Osteocyte (in vitro differentiated cells): ENCODE results near the gene GGACT. TPM values are rescaled to one million over a fixed set of nuclear protein-coding genes. Genes with fewer than 3 reads are reported as not detected.
"Not testable (repeated sequence)": the region's sequence is repeated elsewhere in the genome, so short reads cannot be mapped to it uniquely, and the experiment has no call there.

ENCODE experiments used
- DNase-seq: peaks from one replicate; pipeline ENCODE4 v3.0.0; 2021; ENCODE audit warnings: mixed read lengths; ENCODE audit not compliant: unreplicated experiment; ENCODE audit errors: extremely low spot score
- H3K27ac Mint-ChIP-seq: one replicate; pipeline ENCODE4 v1.8.0; 2021; ENCODE audit warnings: mild to moderate bottlenecking, mixed read lengths; ENCODE audit not compliant: unreplicated experiment
- H3K27me3 Mint-ChIP-seq: one replicate; pipeline ENCODE4 v1.8.0; 2021; ENCODE audit warnings: mixed read lengths; ENCODE audit not compliant: unreplicated experiment
- H3K36me3 Mint-ChIP-seq: one replicate; pipeline ENCODE4 v1.8.0; 2021; ENCODE audit warnings: mixed read lengths; ENCODE audit not compliant: unreplicated experiment
- H3K4me1 Mint-ChIP-seq: one replicate; pipeline ENCODE4 v1.8.0; 2021; ENCODE audit warnings: mixed read lengths; ENCODE audit not compliant: unreplicated experiment
- H3K4me3 Mint-ChIP-seq: one replicate; pipeline ENCODE4 v1.8.0; 2021; ENCODE audit warnings: mild to moderate bottlenecking, moderate library complexity, mixed read lengths; ENCODE audit not compliant: unreplicated experiment
- H3K9me3 Mint-ChIP-seq: one replicate; pipeline ENCODE4 v1.8.0; 2021; ENCODE audit warnings: mixed read lengths; ENCODE audit not compliant: unreplicated experiment
- CTCF ChIP-seq: fragments of 200-600 bp; sonication (generic); IDR thresholded peaks from 2 replicates; pipeline ENCODE4 v1.5.0; 2021; ENCODE audit warnings: antibody characterized with exemption, mild to moderate bottlenecking, moderate library complexity
- total RNA-seq: library from RNA; stranded (reverse); gene quantifications from 2 replicates; pipeline ENCODE4 v1.2.1, GENCODE V29; 2021

The GGACT gene
- total RNA-seq, 1 donor from 2014 or later = 7.1 TPM

- Mint-ChIP-seq H3K27me3 (no peaks in the 10 kb centered on the region), H3K36me3 (peaks cover 36% of the 10 kb centered on the region), H3K27ac (no peak overlapping the region), H3K4me1 (no peaks in the 10 kb centered on the region), H3K9me3 (peaks cover 4% of the 10 kb centered on the region), H3K4me3 (no peak overlapping the region)
- DNase-seq = no peak
- no peak for TF ChIP-seq CTCF
Measured at GRCh38 chr13:100620792-100621191, 32.2 kb upstream of the GGACT start.

- no peaks in the 10 kb centered on the region for H3K27me3 Mint-ChIP-seq
- H3K4me1 Mint-ChIP-seq = no peaks in the 10 kb centered on the region
- H3K36me3 Mint-ChIP-seq = peaks cover 34% of the 10 kb centered on the region
- no peak overlapping the region for H3K27ac Mint-ChIP-seq
- no peak overlapping the region for H3K4me3 Mint-ChIP-seq
- H3K9me3 Mint-ChIP-seq = peaks cover 4% of the 10 kb centered on the region
- TF ChIP-seq CTCF = no peak
- no peak for DNase-seq
Measured at GRCh38 chr13:100619940-100620339, 31.4 kb upstream of the GGACT start.

- not testable (repeated sequence) for H3K4me3 Mint-ChIP-seq, H3K27me3 Mint-ChIP-seq, H3K9me3 Mint-ChIP-seq, DNase-seq, H3K4me1 Mint-ChIP-seq, H3K27ac Mint-ChIP-seq
- peaks cover 25% of the 10 kb centered on the region for H3K36me3 Mint-ChIP-seq
Measured at GRCh38 chr13:100618897-100619296, 30.3 kb upstream of the GGACT start.

GRCh38 chr13:100613031-100613430 is 24.4 kb upstream of the GGACT start:
- no peak for TF ChIP-seq CTCF
- peaks cover 14% of the 10 kb centered on the region for H3K36me3 Mint-ChIP-seq
- peaks cover 3% of the 10 kb centered on the region for H3K9me3 Mint-ChIP-seq
- no peak overlapping the region for H3K27ac Mint-ChIP-seq
- H3K4me1 Mint-ChIP-seq = no peaks in the 10 kb centered on the region
- DNase-seq = no peak
- H3K4me3 Mint-ChIP-seq = no peak overlapping the region
- no peaks in the 10 kb centered on the region for H3K27me3 Mint-ChIP-seq

- TF ChIP-seq CTCF = no peak
- Mint-ChIP-seq H3K27me3 (no peaks in the 10 kb centered on the region), H3K27ac (no peak overlapping the region), H3K36me3 (peaks cover 21% of the 10 kb centered on the region), H3K4me1 (no peaks in the 10 kb centered on the region), H3K9me3 (no peaks in the 10 kb centered on the region), H3K4me3 (no peak overlapping the region)
- DNase-seq = no peak
Measured at GRCh38 chr13:100611678-100612492, 23.3 kb upstream of the GGACT start.
